Upper lobe of left lung (tissue), 6 donors: ENCODE results near the gene CAPN5. TPM values are rescaled to one million over a fixed set of nuclear protein-coding genes. Genes with fewer than 3 reads are reported as not detected.
A peak's percentile ranks its signal among the peaks of the same experiment; 100 is the strongest.

Source experiments
- ATAC-seq, 2 donors: fragments of 200-7000 bp; cut with Tn5 transposase; one replicate each; pipeline ENCODE4 v1.9.1; 2022; ENCODE audit warnings: mild to moderate bottlenecking in 2 of 2, moderate library complexity in 2 of 2; ENCODE audit not compliant: low FRiP score in 2 of 2
- DNase-seq, 2 donors: peaks; one replicate each; pipeline ENCODE4 v3.0.0-alpha.2; 2019 to 2020
- H3K27ac ChIP-seq, 4 donors: fragments of 200-600 bp; sonication (generic); one replicate each; pipeline ENCODE4 v1.5.1; 2016 to 2019
- H3K27me3 ChIP-seq, 4 donors: fragments of 200-600 bp; sonication (generic); one replicate each; pipeline ENCODE4 v1.5.1; 2017 to 2019
- H3K36me3 ChIP-seq, 4 donors: fragments of 200-600 bp; sonication (generic); one replicate each; pipeline ENCODE4 v1.5.1; 2016 to 2019
- H3K4me1 ChIP-seq, 4 donors: fragments of 200-600 bp; sonication (generic); one replicate each; pipeline ENCODE4 v1.5.1; 2018 to 2019
- H3K4me3 ChIP-seq, 4 donors: fragments of 200-600 bp; sonication (generic); one replicate each; pipeline ENCODE4 v1.5.1; 2017 to 2019; ENCODE audit warnings: mild to moderate bottlenecking in 2 of 4, moderate library complexity in 1 of 4
- H3K9me3 ChIP-seq, 4 donors: fragments of 200-600 bp; sonication (generic); one replicate each; pipeline ENCODE4 v1.5.1; 2018 to 2019
- EP300 ChIP-seq, 4 donors: sonication (generic); formaldehyde crosslinking; IDR thresholded peaks; one replicate each; pipeline ENCODE4 v1.5.1; 2017; ENCODE audit warnings: antibody characterized with exemption in 4 of 4, control low read depth in 2 of 4
- POLR2A ChIP-seq, 4 donors: fragments of 450-650 bp; IDR thresholded peaks; one replicate each; pipeline ENCODE4 v1.5.1; 2016 to 2017; ENCODE audit warnings: antibody characterized with exemption in 4 of 4, mild to moderate bottlenecking in 2 of 4
- POLR2AphosphoS5 ChIP-seq, 2 donors: sonication (generic); formaldehyde crosslinking; IDR thresholded peaks; one replicate each; pipeline ENCODE4 v1.5.1; 2017; ENCODE audit warnings: antibody characterized with exemption in 2 of 2
- WGBS, 2 donors: methylation state at CpG; one replicate each; pipeline ENCODE4 v1.1.5; 2017 to 2018; 5-methylcytosine and 5-hydroxymethylcytosine counted together
- total RNA-seq, 6 donors: library from RNA; depleted of rRNA in 4 of 6; stranded (reverse); fragments of >200 nt in 4 of 6; gene quantifications; one replicate each; pipeline versions ENCODE4 v1.1.0 to v1.2.1, GENCODE V29; 2016 to 2021
- TF ChIP-seq, protein P1 (sequence below), 6 experiments: fragments of 450-650 bp in 4 of 6; fragments of 200-600 bp in 2 of 6; sonication (generic) in 2 of 6; IDR thresholded peaks; one replicate each; pipeline ENCODE4 v1.5.1; 2016 to 2019; ENCODE audit warnings: antibody characterized with exemption in 6 of 6
- donor health status: DM: no; HTN: no; CAD: no; lungs with moderate emphysema.
- donor health status: DM: no; HTN: yes; CAD: no; lungs with severe emphysema.

CAPN5 gene
- total RNA-seq, 6 donors from 2014 or later, result 2.6 to 8.4 (median 4.4) TPM

DNA sequence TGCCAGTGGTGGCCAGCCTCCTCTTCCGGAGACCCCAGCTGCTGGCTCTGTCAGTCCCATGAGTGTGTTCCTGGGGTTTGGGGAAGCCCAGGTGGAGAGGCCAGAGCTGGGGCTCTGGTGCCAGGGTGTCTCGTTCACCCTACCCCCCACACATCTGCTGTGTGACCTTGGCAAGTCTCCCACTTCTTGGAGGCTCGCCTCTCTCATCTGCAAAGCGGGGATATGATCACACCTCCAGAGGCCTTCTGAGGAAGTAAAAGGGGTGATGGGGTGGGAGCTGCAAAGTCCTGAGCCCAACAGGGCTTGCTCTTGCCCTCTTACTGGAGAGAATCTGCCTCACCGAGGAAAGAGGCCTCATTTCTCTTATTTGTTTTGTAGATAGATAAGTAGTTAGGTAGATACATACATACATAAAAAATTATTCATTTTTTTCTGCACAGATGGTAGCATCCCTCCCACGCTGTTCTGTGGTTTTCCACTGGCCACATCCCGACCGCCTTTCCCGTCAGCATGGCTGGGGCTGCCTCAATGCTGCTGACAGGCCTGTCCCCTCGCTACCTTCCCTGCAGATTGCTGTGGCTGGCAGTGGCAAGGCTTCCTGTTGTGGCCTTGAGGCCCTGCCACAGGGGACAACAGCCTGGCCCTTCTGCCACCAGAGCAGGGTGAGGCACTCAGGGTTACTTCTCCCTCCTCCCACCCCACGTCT is 85.2 kb downstream of the CAPN5 start:
- ATAC-seq, result no peak
- no peak overlapping the region for H3K27ac ChIP-seq
- H3K4me3 ChIP-seq, result no peak overlapping the region
- no peaks in the 10 kb centered on the region for H3K9me3 ChIP-seq
- 56 to 67% methylated on average over 10 to 11 of the region's 11 CpGs for WGBS, 2 donors
- DNase-seq, result no peak
- H3K36me3 ChIP-seq, result no peaks in the 10 kb centered on the region
- no peaks in the 10 kb centered on the region for H3K27me3 ChIP-seq
- TF ChIP-seq EP300 (IDR thresholded peaks at IDR 0.05) (no peak), POLR2AphosphoS5 (IDR thresholded peaks at IDR 0.05) (peak in 1 of 2 donors; percentile 22)
- TF ChIP-seq, protein P1, sequence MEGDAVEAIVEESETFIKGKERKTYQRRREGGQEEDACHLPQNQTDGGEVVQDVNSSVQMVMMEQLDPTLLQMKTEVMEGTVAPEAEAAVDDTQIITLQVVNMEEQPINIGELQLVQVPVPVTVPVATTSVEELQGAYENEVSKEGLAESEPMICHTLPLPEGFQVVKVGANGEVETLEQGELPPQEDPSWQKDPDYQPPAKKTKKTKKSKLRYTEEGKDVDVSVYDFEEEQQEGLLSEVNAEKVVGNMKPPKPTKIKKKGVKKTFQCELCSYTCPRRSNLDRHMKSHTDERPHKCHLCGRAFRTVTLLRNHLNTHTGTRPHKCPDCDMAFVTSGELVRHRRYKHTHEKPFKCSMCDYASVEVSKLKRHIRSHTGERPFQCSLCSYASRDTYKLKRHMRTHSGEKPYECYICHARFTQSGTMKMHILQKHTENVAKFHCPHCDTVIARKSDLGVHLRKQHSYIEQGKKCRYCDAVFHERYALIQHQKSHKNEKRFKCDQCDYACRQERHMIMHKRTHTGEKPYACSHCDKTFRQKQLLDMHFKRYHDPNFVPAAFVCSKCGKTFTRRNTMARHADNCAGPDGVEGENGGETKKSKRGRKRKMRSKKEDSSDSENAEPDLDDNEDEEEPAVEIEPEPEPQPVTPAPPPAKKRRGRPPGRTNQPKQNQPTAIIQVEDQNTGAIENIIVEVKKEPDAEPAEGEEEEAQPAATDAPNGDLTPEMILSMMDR (IDR thresholded peaks at IDR 0.05), result no peak
- peaks cover 2 to 26% (median 9%) of the 10 kb centered on the region in 4 donors for H3K4me1 ChIP-seq

GRCh38 chr11:77152846-77153245 is 86.1 kb downstream of the CAPN5 start:
- H3K27ac ChIP-seq, result no peak overlapping the region
- no peaks in the 10 kb centered on the region for H3K36me3 ChIP-seq
- H3K9me3 ChIP-seq, result no peaks in the 10 kb centered on the region
- no peaks in the 10 kb centered on the region for H3K27me3 ChIP-seq
- 63 to 86% methylated on average over 6 of the region's 6 CpGs for WGBS, 2 donors
- no peak for ATAC-seq
- peaks cover 2 to 20% (median 5%) of the 10 kb centered on the region in 4 donors for H3K4me1 ChIP-seq
- TF ChIP-seq, protein P1 (IDR thresholded peaks at IDR 0.05), result no peak
- TF ChIP-seq EP300 (IDR thresholded peaks at IDR 0.05) (no peak), POLR2A (IDR thresholded peaks at IDR 0.05) (no peak), POLR2AphosphoS5 (IDR thresholded peaks at IDR 0.05) (no peak)
- no peak for DNase-seq
- H3K4me3 ChIP-seq, result no peak overlapping the region

DNA sequence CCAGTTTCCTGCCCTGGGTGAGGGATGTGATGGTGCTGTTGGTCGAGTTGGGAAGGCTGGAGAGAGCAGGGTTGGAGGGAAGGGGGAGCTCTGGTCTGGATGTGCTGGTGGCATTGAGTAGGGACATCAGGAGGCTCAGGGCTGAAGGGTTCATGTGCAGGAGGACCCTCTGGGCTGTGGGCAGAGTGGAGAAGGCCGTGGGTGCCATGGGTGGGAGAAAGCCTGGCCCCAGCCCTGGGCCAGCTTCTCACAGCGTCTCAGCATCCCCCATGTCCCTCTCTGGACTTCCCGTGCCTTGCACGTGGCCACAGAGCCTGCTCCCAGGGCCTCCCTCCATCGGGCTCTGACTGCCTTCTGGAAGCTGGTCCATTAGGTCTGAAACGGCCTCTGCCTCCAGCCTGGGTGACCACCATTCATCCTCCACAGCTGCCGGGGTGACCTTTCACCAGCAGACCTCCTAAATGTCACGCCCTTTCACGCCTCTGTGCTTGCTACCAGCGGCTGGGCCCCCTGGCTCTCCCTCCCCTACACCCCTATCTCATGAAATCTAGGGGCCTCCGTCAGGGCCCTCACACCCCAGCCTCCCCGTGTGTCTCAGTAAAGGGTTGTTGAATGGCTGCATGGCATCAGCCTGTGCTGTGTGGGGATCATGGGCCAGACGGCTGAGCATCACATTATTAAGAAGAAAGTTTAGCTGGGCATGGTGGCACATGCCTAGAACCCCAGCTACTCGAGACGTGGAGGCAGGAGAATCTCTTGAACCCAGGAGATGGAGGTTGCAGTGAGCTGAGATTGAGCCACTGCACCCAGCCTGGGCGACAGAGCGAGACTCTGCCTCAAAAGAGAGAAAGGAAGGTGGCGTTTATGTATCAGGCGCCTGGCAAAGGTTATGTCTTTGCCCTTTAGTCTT is 86.8 kb downstream of the CAPN5 start:
- H3K27me3 ChIP-seq, result no peaks in the 10 kb centered on the region
- no peak overlapping the region for H3K4me3 ChIP-seq
- 78 to 83% methylated on average over 14 to 20 of the region's 20 CpGs for WGBS, 2 donors
- ATAC-seq (no peak), DNase-seq (no peak)
- H3K9me3 ChIP-seq, result no peaks in the 10 kb centered on the region
- H3K4me1 ChIP-seq, result peaks cover 0 to 17% (median 2%) of the 10 kb centered on the region in 4 donors
- no peak overlapping the region for H3K27ac ChIP-seq
- no peaks in the 10 kb centered on the region for H3K36me3 ChIP-seq
- TF ChIP-seq, protein P1 (IDR thresholded peaks at IDR 0.05), result no peak
- TF ChIP-seq POLR2A (IDR thresholded peaks at IDR 0.05) (no peak), POLR2AphosphoS5 (IDR thresholded peaks at IDR 0.05) (no peak), EP300 (IDR thresholded peaks at IDR 0.05) (no peak)

DNA sequence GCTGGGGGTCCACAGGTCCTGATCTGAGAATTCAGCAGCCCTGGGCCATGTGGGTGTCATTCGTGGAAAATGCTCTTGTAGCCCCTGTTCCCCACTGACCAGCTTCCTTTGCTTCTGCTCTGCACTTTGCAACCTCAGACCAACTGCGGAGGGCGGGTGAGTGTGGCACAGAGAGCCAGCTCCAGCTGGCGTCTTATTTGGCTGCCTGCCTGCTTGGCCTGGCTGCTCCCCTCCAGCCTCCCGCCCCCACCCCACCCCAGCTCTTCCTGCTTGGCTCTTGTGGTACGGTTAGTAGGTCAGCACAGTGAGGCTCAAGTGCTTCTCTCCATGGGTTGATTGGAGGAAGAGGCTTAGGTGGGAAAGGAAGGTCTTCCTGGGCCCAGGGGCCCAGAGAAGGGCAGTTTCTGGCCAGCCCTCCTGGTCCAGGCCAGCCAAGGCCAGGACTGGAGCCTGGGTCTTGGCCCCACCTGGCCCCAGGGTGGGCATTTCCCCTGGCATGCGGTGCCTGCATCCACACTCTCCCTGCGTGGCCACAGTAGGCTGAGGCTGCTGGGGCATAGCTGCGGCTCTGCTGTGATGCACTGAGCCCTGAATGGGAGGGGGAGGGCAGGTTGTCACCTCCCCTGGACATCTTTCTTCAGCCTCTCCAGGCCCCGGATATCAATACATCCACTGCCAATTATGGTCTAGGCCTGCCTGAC is 87.8 kb downstream of the CAPN5 start:
- DNase-seq (peak in 1 of 2 donors; percentile 35), ATAC-seq (no peak)
- TF ChIP-seq, protein P1 (IDR thresholded peaks at IDR 0.05), result no peak
- H3K4me1 ChIP-seq, result peaks cover 0 to 17% (median 2%) of the 10 kb centered on the region in 4 donors
- no peak overlapping the region for H3K4me3 ChIP-seq
- no peaks in the 10 kb centered on the region for H3K27me3 ChIP-seq
- 39 to 63% methylated on average over 3 to 9 of the region's 10 CpGs for WGBS, 2 donors
- H3K36me3 ChIP-seq, result no peaks in the 10 kb centered on the region
- H3K9me3 ChIP-seq, result no peaks in the 10 kb centered on the region
- no peak overlapping the region for H3K27ac ChIP-seq
